Mesenchymal stem cell (in vitro differentiated cells and primary cell): Measurements from ENCODE around the gene NUCB1.

ENCODE experiments used
- DNase-seq: peaks from one replicate; pipeline ENCODE4 v3.0.0-alpha.2; 2013
- H2AFZ ChIP-seq: one replicate; pipeline ENCODE4 v1.6.1; 2013; ENCODE audit warnings: low read depth, mild to moderate bottlenecking, control low read depth, inconsistent platforms, low read length, moderate library complexity
- H2AK5ac ChIP-seq: 2 replicates; pipeline ENCODE4 v1.6.1; 2013; ENCODE audit warnings: low read length, moderate library complexity, mild to moderate bottlenecking, inconsistent platforms; ENCODE audit not compliant: severe bottlenecking
- H2BK120ac ChIP-seq: one replicate; pipeline ENCODE4 v1.6.1; 2013; ENCODE audit warnings: low read depth, mild to moderate bottlenecking, inconsistent platforms, low read length, moderate library complexity
- H2BK12ac ChIP-seq, 2 experiments: one replicate each; pipeline ENCODE4 v1.6.1; 2013; ENCODE audit warnings: inconsistent platforms in 2 of 2, low read length in 2 of 2, mild to moderate bottlenecking in 2 of 2, moderate library complexity in 2 of 2, control low read depth in 1 of 2
- H2BK15ac ChIP-seq: one replicate; pipeline ENCODE4 v1.6.1; 2013; ENCODE audit warnings: mild to moderate bottlenecking, low read depth, inconsistent platforms; ENCODE audit not compliant: poor library complexity, severe bottlenecking
- H2BK5ac ChIP-seq: 2 replicates; pipeline ENCODE4 v1.6.1; 2013; ENCODE audit warnings: low read depth, mild to moderate bottlenecking, low read length, control low read depth, inconsistent platforms; ENCODE audit not compliant: poor library complexity, severe bottlenecking
- H3K14ac ChIP-seq, 2 experiments: one replicate each; pipeline ENCODE4 v1.6.1; 2013; ENCODE audit warnings: inconsistent platforms in 2 of 2, low read length in 2 of 2, control low read depth in 1 of 2, mild to moderate bottlenecking in 1 of 2, moderate library complexity in 1 of 2
- H3K18ac ChIP-seq, 2 experiments: one replicate each; pipeline ENCODE4 v1.6.1; 2013; ENCODE audit warnings: inconsistent platforms in 2 of 2, low read length in 2 of 2, control low read depth in 1 of 2, low read depth in 1 of 2, mild to moderate bottlenecking in 1 of 2
- H3K23ac ChIP-seq, 2 experiments: one replicate each; pipeline ENCODE4 v1.6.1; 2013; ENCODE audit warnings: inconsistent platforms in 2 of 2, low read length in 2 of 2, mild to moderate bottlenecking in 2 of 2, moderate library complexity in 2 of 2, control low read depth in 1 of 2
- H3K27ac ChIP-seq: 2 replicates; pipeline ENCODE4 v1.5.1; 2013; ENCODE audit warnings: mild to moderate bottlenecking, moderate library complexity, low read length, control low read depth, inconsistent platforms; ENCODE audit not compliant: poor library complexity, severe bottlenecking
- H3K27me3 ChIP-seq, 2 experiments: 2 replicates each; pipeline versions ENCODE4 v1.6.1 to v1.7.0; 2013; ENCODE audit warnings: low read length in 2 of 2, mild to moderate bottlenecking in 2 of 2, moderate library complexity in 2 of 2, control low read depth in 1 of 2, inconsistent platforms in 1 of 2; ENCODE audit not compliant: control insufficient read depth in 1 of 2, insufficient read depth in 1 of 2
- H3K36me3 ChIP-seq, 2 experiments: 2 replicates each; pipeline versions ENCODE4 v1.6.1 to v1.7.0; 2013; ENCODE audit warnings: low read length in 2 of 2, control low read depth in 1 of 2, inconsistent platforms in 1 of 2, low read depth in 1 of 2, mild to moderate bottlenecking in 1 of 2; ENCODE audit not compliant: insufficient read depth in 2 of 2, control insufficient read depth in 1 of 2
- H3K4ac ChIP-seq, 2 experiments: one replicate each; pipeline ENCODE4 v1.6.1; 2013; ENCODE audit warnings: inconsistent platforms in 2 of 2, low read length in 2 of 2, mild to moderate bottlenecking in 2 of 2, moderate library complexity in 2 of 2, control low read depth in 1 of 2, low read depth in 1 of 2
- H3K4me1 ChIP-seq: 2 replicates; pipeline ENCODE4 v1.6.1; 2013; ENCODE audit warnings: low read depth, low read length, control low read depth; ENCODE audit not compliant: control insufficient read depth, insufficient read depth
- H3K4me2 ChIP-seq: 2 replicates; pipeline ENCODE4 v1.6.1; 2013; ENCODE audit warnings: low read length, mild to moderate bottlenecking, inconsistent platforms; ENCODE audit not compliant: poor library complexity, severe bottlenecking
- H3K4me3 ChIP-seq, 2 experiments: 2 replicates each; pipeline versions ENCODE4 v1.5.1 to v1.7.0; 2013; ENCODE audit warnings: low read length in 2 of 2, mild to moderate bottlenecking in 2 of 2, control low read depth in 1 of 2, low read depth in 1 of 2; ENCODE audit not compliant: insufficient read depth in 1 of 2
- H3K79me1 ChIP-seq: replicated peaks from 2 replicates; pipeline ENCODE4 v1.6.1; 2013; ENCODE audit warnings: mild to moderate bottlenecking, control low read depth, low read length, inconsistent platforms; ENCODE audit not compliant: poor library complexity, severe bottlenecking
- H3K9ac ChIP-seq: 2 replicates; pipeline ENCODE4 v1.7.0; 2013; ENCODE audit warnings: mild to moderate bottlenecking, low read length, moderate library complexity
- H3K9me3 ChIP-seq: 2 replicates; pipeline ENCODE4 v1.7.0; 2013; ENCODE audit warnings: mild to moderate bottlenecking, low read length; ENCODE audit not compliant: control insufficient read depth
- H4K8ac ChIP-seq: one replicate; pipeline ENCODE4 v1.6.1; 2013; ENCODE audit warnings: inconsistent platforms, mild to moderate bottlenecking, low read length, moderate library complexity
- H4K91ac ChIP-seq: one replicate; pipeline ENCODE4 v1.6.1; 2013; ENCODE audit warnings: mild to moderate bottlenecking, low read length, inconsistent platforms
- WGBS: methylation state at CpG from one replicate; pipeline ENCODE4 v1.1.7; 2013; ENCODE audit warnings: mixed read lengths; 5-methylcytosine and 5-hydroxymethylcytosine counted together

NUCB1 gene

DNA sequence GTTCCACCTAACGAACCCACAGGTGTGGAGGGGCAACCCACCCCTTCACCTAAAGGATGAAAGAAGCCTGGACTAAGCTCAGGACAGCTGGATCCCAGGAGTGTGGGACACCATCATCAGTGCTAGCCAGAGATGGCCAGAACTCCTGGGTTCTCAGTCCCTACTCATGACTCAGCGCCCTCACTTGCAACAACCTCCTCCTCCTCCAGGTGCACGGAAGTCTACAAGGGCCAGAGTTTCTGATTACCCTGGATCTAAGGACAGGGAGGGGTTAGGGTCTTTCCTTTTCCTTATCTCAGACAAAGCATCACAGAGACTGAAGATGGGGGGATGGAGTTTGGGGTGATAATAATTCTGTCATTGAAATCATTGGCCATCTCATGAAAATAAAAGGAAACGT lies 9.6 kb upstream of the NUCB1 start:
- Histone ChIP-seq H3K4ac (no peak overlapping the region), H3K23ac (no peak overlapping the region), H2AFZ (no peak overlapping the region), H3K14ac (peak overlapping the region in 1 of 2 experiments; percentile 32), H2BK120ac (no peak overlapping the region), H3K36me3 (no peaks in the 10 kb centered on the region), H3K4me3 (no peak overlapping the region), H3K4me2 (no peak overlapping the region), H4K8ac (no peak overlapping the region), H4K91ac (no peak overlapping the region), H3K9me3 (no peaks in the 10 kb centered on the region), H3K18ac (no peak overlapping the region), H3K9ac (no peak overlapping the region), H2AK5ac (peak overlapping the region; percentile 16), H2BK5ac (no peak overlapping the region), H3K27ac (no peak overlapping the region), H2BK12ac (no peak overlapping the region), H3K4me1 (peaks cover 4% of the 10 kb centered on the region), H3K27me3 (peaks cover 0 to 9% of the 10 kb centered on the region in 2 experiments), H3K79me1 (no peaks in the 10 kb centered on the region), H2BK15ac (no peak overlapping the region)
- no peak for DNase-seq
- 86% methylated on average over 1 of the region's 4 CpGs for WGBS

- WGBS, result 93% methylated on average over 21 of the region's 21 CpGs
- H4K91ac ChIP-seq, result no peak overlapping the region
- DNase-seq, result no peak
- H2BK12ac ChIP-seq, result no peak overlapping the region
- H3K4me1 ChIP-seq, result peaks cover 4% of the 10 kb centered on the region
- H2AK5ac ChIP-seq, result no peak overlapping the region
- H2BK120ac ChIP-seq, result no peak overlapping the region
- peaks cover 0 to 9% of the 10 kb centered on the region in 2 experiments for H3K27me3 ChIP-seq
- no peaks in the 10 kb centered on the region for H3K36me3 ChIP-seq
- no peak overlapping the region for H3K27ac ChIP-seq
- H2AFZ ChIP-seq, result no peak overlapping the region
- no peak overlapping the region for H3K4me2 ChIP-seq
- no peak overlapping the region for H3K4ac ChIP-seq
- no peak overlapping the region for H4K8ac ChIP-seq
- H2BK15ac ChIP-seq, result no peak overlapping the region
- H3K23ac ChIP-seq, result no peak overlapping the region
- no peak overlapping the region for H2BK5ac ChIP-seq
- H3K79me1 ChIP-seq, result no peaks in the 10 kb centered on the region
- no peaks in the 10 kb centered on the region for H3K9me3 ChIP-seq
- no peak overlapping the region for H3K4me3 ChIP-seq
- H3K9ac ChIP-seq, result no peak overlapping the region
- no peak overlapping the region for H3K14ac ChIP-seq
- H3K18ac ChIP-seq, result no peak overlapping the region
These were observed 4.9 kb upstream of the NUCB1 start for GRCh38 chr19:48895226-48895625.

- no peak for DNase-seq
- Histone ChIP-seq H3K23ac (no peak overlapping the region), H3K4me3 (peak overlapping the region in 1 of 2 experiments; percentile 65), H2BK15ac (no peak overlapping the region), H3K27me3 (peaks cover 0 to 9% of the 10 kb centered on the region in 2 experiments), H4K91ac (no peak overlapping the region), H3K9ac (peak overlapping the region; percentile 53), H2AK5ac (no peak overlapping the region), H2BK12ac (no peak overlapping the region), H2BK120ac (peak overlapping the region; percentile 58), H3K79me1 (peaks cover 6% of the 10 kb centered on the region), H3K9me3 (no peaks in the 10 kb centered on the region), H3K14ac (no peak overlapping the region), H3K4me2 (no peak overlapping the region), H3K36me3 (no peaks in the 10 kb centered on the region), H2AFZ (no peak overlapping the region), H4K8ac (peak overlapping the region; percentile 81), H3K4ac (no peak overlapping the region), H2BK5ac (no peak overlapping the region), H3K27ac (no peak overlapping the region), H3K4me1 (peaks cover 7% of the 10 kb centered on the region), H3K18ac (no peak overlapping the region)
- WGBS, result 50% methylated on average over 24 of the region's 25 CpGs
These were observed 3.9 kb upstream of the NUCB1 start for GRCh38 chr19:48896191-48896720.

GRCh38 chr19:48897181-48897580 lies 2.9 kb upstream of the NUCB1 start:
- H3K4ac ChIP-seq, result no peak overlapping the region
- H3K79me1 ChIP-seq, result peaks cover 9% of the 10 kb centered on the region
- no peak overlapping the region for H3K27ac ChIP-seq
- no peak overlapping the region for H3K9ac ChIP-seq
- H4K8ac ChIP-seq, result no peak overlapping the region
- peaks cover 6% of the 10 kb centered on the region in 2 experiments for H3K36me3 ChIP-seq
- H2BK120ac ChIP-seq, result no peak overlapping the region
- H3K4me2 ChIP-seq, result no peak overlapping the region
- H3K18ac ChIP-seq, result no peak overlapping the region
- H2AFZ ChIP-seq, result no peak overlapping the region
- no peak overlapping the region for H3K4me3 ChIP-seq
- peak overlapping the region; percentile 80 for H2BK15ac ChIP-seq
- H2BK5ac ChIP-seq, result no peak overlapping the region
- H4K91ac ChIP-seq, result no peak overlapping the region
- H3K14ac ChIP-seq, result no peak overlapping the region
- peaks cover 8% of the 10 kb centered on the region for H3K4me1 ChIP-seq
- DNase-seq, result no peak
- H3K27me3 ChIP-seq, result peaks cover 0 to 9% of the 10 kb centered on the region in 2 experiments
- no peak overlapping the region for H3K23ac ChIP-seq
- H3K9me3 ChIP-seq, result no peaks in the 10 kb centered on the region
- H2AK5ac ChIP-seq, result no peak overlapping the region
- no peak overlapping the region for H2BK12ac ChIP-seq
- WGBS, result 92% methylated on average over 5 of the region's 5 CpGs
